Karpas-422 (cell line): ENCODE data around the gene ATXN7L1. TPM values are rescaled to one million over a fixed set of nuclear protein-coding genes. Genes with fewer than 3 reads are reported as not detected.

Experiments
- DNase-seq: peaks from one replicate; pipeline ENCODE4 v3.0.0-alpha.2; 2015
- H2AFZ ChIP-seq: fragments of 200-600 bp; sonication (generic); 2 replicates; pipeline ENCODE4 v1.6.1; 2014; ENCODE audit warnings: antibody characterized with exemption, low read length, mixed read lengths
- H3K27ac ChIP-seq: fragments of 200-600 bp; sonication (generic); 2 replicates; pipeline ENCODE4 v1.5.1; 2014; ENCODE audit warnings: mild to moderate bottlenecking, low read length, moderate library complexity
- H3K27me3 ChIP-seq: fragments of 200-600 bp; sonication (generic); 2 replicates; pipeline ENCODE4 v1.6.1; 2014; ENCODE audit warnings: low read length, mixed read lengths
- H3K36me3 ChIP-seq: fragments of 200-600 bp; sonication (generic); 2 replicates; pipeline ENCODE4 v1.6.1; 2014; ENCODE audit warnings: low read length, mixed read lengths; ENCODE audit not compliant: insufficient read depth
- H3K4me1 ChIP-seq: fragments of 200-600 bp; sonication (generic); 2 replicates; pipeline ENCODE4 v1.6.1; 2014; ENCODE audit warnings: mild to moderate bottlenecking, low read length, mixed read lengths
- H3K4me2 ChIP-seq: fragments of 200-600 bp; sonication (generic); 2 replicates; pipeline ENCODE4 v1.6.1; 2014; ENCODE audit warnings: low read length, low read depth, mild to moderate bottlenecking; ENCODE audit not compliant: poor library complexity, severe bottlenecking
- H3K4me3 ChIP-seq: fragments of 200-600 bp; sonication (generic); 2 replicates; pipeline ENCODE4 v1.5.1; 2014; ENCODE audit warnings: mild to moderate bottlenecking, antibody characterized with exemption, low read length, mixed read lengths
- H3K79me2 ChIP-seq: fragments of 200-600 bp; sonication (generic); 2 replicates; pipeline ENCODE4 v1.6.1; 2014; ENCODE audit warnings: mild to moderate bottlenecking, low read length, mixed read lengths
- H3K9ac ChIP-seq: fragments of 200-600 bp; sonication (generic); 2 replicates; pipeline ENCODE4 v1.6.0; 2014; ENCODE audit warnings: low read length
- H3K9me2 ChIP-seq: fragments of 200-600 bp; sonication (generic), shearing (Covaris generic); replicated peaks from 2 replicates; pipeline ENCODE4 v1.6.0; 2014; ENCODE audit warnings: mild to moderate bottlenecking, low read length, moderate library complexity; ENCODE audit not compliant: insufficient read depth
- H3K9me3 ChIP-seq: fragments of 300-700, 200-600 bp; sonication (generic); 2 replicates; pipeline ENCODE4 v1.6.1; 2014; ENCODE audit warnings: low read length, mixed read lengths
- H4K20me1 ChIP-seq: fragments of 200-600 bp; sonication (generic); 2 replicates; pipeline ENCODE4 v1.6.1; 2014; ENCODE audit warnings: mild to moderate bottlenecking, antibody characterized with exemption, low read length, low read depth; ENCODE audit not compliant: insufficient read depth
- total RNA-seq: library from RNA; depleted of rRNA; stranded (reverse); fragments of >200 nt; shearing (Covaris generic); gene quantifications from 2 replicates; pipeline ENCODE4 v1.2.3, GENCODE V29; 2014; ENCODE audit warnings: low replicate concordance

Gene ATXN7L1
- total RNA-seq, 1 experiment from 2014 or later: not detected

DNA sequence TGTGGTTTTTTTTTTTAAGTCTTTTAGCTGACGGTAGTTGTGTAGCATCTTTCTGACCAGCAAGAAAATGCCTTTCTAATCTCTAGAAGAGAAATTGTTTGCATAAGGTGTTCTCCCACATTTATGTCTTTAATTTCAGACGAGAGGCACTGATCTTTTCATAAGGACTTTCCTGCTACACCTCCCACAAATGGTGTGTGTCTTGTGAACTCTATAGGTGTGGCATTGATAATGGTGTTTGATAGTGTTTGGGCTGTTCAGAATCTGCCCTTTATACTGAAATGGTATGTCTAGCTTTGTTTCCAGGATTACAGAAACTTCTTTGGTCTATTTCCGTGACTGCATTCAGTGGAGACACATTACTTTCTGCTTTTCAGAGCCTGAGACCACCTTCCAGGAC, 21.6 kb upstream of the ATXN7L1 start:
- H3K4me1 ChIP-seq: no peaks in the 10 kb centered on the region

DNA sequence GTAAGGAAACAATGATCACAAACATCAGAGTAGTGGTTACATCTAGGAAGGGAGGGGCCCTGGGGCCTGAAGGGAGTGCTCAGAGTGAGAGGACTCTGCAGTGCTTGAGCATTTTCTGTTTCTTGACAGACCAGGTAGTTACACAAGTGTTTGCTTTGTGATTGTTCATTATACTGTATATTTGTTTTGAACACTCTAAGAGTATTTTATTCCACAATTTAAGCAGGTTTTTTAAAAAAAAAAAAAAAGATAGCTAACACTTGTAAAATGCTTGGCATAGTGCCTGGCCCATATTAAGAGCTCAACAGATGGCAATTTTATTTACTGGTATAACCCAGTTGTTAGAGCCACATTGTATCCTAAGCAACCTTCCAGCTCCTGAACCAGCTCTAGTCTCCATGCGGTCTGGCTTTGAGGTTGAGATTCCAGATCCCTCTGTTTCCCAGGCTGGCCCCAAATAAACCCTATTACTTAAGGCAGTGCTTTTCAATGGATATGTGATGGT, 20.1 kb upstream of the ATXN7L1 start:
- DNase-seq: no peak
- Histone ChIP-seq H4K20me1 (no peaks in the 10 kb centered on the region), H3K36me3 (no peaks in the 10 kb centered on the region), H3K4me1 (no peaks in the 10 kb centered on the region), H3K79me2 (no peaks in the 10 kb centered on the region), H3K27me3 (no peaks in the 10 kb centered on the region), H3K9ac (no peak overlapping the region), H3K4me3 (no peak overlapping the region), H3K4me2 (no peak overlapping the region), H3K9me3 (no peaks in the 10 kb centered on the region), H2AFZ (no peak overlapping the region), H3K9me2 (no peaks in the 10 kb centered on the region), H3K27ac (no peak overlapping the region)

More for the DNA sequence above, 21.6 kb upstream of the ATXN7L1 start:
- no peak overlapping the region for H3K4me2 ChIP-seq
- H3K36me3 ChIP-seq: no peaks in the 10 kb centered on the region
- no peaks in the 10 kb centered on the region for H3K9me3 ChIP-seq
- no peak overlapping the region for H3K4me3 ChIP-seq
- H3K79me2 ChIP-seq: no peaks in the 10 kb centered on the region
- no peaks in the 10 kb centered on the region for H3K9me2 ChIP-seq
- no peaks in the 10 kb centered on the region for H4K20me1 ChIP-seq
- DNase-seq: no peak
- H2AFZ ChIP-seq: no peak overlapping the region
- no peak overlapping the region for H3K27ac ChIP-seq
- no peak overlapping the region for H3K9ac ChIP-seq
- no peaks in the 10 kb centered on the region for H3K27me3 ChIP-seq

DNA sequence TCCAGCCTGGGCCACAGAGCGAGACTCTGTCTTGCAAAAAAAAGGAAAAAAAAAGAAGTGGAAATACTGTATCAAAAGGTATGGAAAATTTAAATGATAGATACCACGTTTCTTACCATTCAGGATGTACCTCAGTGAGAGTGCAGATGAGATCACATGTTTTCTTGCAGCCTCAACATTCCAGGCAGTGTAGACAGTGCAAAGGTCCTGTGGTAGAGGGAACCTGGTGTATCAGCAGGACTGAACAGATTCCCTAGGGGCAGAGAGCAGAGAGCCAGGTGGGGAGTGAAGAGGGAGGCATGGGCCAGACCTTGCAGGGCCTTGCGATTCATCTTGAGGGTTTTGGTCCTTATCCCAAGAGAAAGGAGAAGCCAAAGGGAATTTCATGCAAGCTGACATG, 17.7 kb upstream of the ATXN7L1 start:
- Histone ChIP-seq H3K4me1 (no peaks in the 10 kb centered on the region), H3K4me3 (no peak overlapping the region), H4K20me1 (no peaks in the 10 kb centered on the region), H3K27ac (no peak overlapping the region), H3K9ac (no peak overlapping the region), H3K9me3 (no peaks in the 10 kb centered on the region), H3K79me2 (no peaks in the 10 kb centered on the region), H3K27me3 (no peaks in the 10 kb centered on the region), H3K4me2 (no peak overlapping the region), H2AFZ (no peak overlapping the region), H3K9me2 (no peaks in the 10 kb centered on the region), H3K36me3 (no peaks in the 10 kb centered on the region)
- DNase-seq: no peak

DNA sequence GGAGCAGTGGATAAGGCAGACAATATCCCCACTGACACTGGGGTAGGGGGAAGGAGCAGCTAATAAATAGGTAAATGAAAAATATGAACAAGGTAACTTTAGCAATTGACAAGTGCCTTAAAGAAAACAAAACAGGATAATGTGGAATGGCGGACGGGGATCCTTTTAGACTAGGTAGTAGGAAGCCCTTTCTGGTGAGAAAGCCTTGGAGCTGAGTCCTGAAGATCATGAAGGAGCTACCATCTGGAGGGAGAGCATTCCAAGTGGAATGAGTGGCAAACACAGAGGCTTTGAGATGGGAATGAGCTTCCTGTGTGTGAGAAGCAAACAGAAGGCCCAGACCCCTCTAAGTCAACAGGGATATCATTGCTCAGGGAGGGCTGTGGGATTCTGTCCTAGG, 16.0 kb upstream of the ATXN7L1 start:
- Histone ChIP-seq H3K9ac (no peak overlapping the region), H2AFZ (no peak overlapping the region), H3K36me3 (no peaks in the 10 kb centered on the region), H3K79me2 (no peaks in the 10 kb centered on the region), H3K9me3 (no peaks in the 10 kb centered on the region), H3K4me1 (no peaks in the 10 kb centered on the region), H3K4me2 (no peak overlapping the region), H3K27me3 (no peaks in the 10 kb centered on the region), H3K9me2 (no peaks in the 10 kb centered on the region), H4K20me1 (no peaks in the 10 kb centered on the region), H3K27ac (no peak overlapping the region), H3K4me3 (no peak overlapping the region)
- DNase-seq: no peak

DNA sequence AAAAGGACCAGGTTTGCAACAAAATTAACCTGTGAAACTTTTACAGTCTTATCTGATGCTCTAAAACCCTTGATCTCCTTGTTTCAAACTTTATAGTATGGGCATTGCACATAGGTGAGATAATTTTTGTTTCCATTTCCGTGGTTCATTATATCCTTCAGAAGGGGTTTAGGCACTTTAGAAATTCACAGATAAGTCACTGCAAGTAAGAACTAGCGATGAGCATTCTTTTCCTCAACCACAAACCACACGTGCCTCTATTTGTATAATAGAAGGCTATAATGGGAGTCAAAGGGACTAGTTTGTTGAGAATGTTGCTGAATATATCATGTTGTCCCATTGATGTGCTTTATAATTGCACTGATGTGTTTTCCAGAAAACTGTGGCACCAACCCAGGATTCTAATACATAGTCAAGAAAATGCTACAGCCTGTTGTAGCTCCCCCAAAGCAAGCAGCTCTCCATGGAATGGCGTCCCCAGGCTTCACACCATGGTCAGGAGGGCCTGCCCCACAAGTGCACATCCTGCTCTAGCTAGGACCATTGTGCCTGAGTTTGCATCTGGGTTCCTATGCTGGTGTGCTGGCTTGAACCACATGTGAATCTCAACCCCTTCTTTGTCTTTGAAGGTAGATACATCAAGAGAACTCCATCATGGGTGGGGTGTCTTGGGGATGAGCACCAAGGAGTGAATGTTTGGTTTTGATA, 14.0 kb upstream of the ATXN7L1 start:
- no peaks in the 10 kb centered on the region for H3K27me3 ChIP-seq
- H3K36me3 ChIP-seq: no peaks in the 10 kb centered on the region
- no peaks in the 10 kb centered on the region for H3K79me2 ChIP-seq
- H4K20me1 ChIP-seq: no peaks in the 10 kb centered on the region
- H3K9ac ChIP-seq: no peak overlapping the region
- H3K4me2 ChIP-seq: no peak overlapping the region
- H3K4me3 ChIP-seq: no peak overlapping the region
- H3K4me1 ChIP-seq: no peaks in the 10 kb centered on the region
- DNase-seq: no peak
- no peak overlapping the region for H3K27ac ChIP-seq
- H3K9me3 ChIP-seq: no peaks in the 10 kb centered on the region
- H3K9me2 ChIP-seq: no peaks in the 10 kb centered on the region
- no peak overlapping the region for H2AFZ ChIP-seq

DNA sequence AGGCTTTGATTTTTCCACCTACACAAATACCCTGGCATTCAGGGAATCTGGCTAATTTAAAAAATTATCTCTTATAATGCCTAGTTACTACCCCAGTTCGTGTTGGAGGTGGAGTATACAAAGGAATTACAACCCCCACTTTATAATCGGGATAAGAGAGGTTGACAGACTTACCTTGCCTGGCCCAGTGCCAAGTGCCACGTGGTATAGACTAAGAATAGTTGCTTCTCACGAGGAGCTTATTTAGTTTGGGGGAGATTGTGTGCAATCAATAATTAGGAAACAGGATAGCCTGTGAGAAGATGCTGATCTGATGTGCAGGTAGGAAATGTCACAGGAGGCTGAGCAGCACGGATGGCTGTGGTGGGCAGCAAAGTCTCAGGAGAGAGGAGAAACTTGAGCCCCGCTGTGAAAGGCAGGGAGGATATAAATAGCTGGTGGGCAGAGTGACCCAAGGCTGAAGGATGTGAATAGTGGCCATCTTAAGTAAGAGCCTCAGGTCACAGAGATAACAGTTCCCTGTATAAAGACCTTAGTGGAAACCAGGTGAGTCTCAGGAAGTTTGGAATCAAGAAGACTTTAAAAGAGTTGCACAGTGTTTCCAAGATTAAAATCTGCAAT, 11.3 kb upstream of the ATXN7L1 start:
- no peak overlapping the region for H3K4me2 ChIP-seq
- H3K9ac ChIP-seq: no peak overlapping the region
- no peaks in the 10 kb centered on the region for H3K9me2 ChIP-seq
- no peak overlapping the region for H3K4me3 ChIP-seq
- H3K4me1 ChIP-seq: no peaks in the 10 kb centered on the region
- H3K27me3 ChIP-seq: no peaks in the 10 kb centered on the region
- H2AFZ ChIP-seq: no peak overlapping the region
- H3K36me3 ChIP-seq: no peaks in the 10 kb centered on the region
- H3K27ac ChIP-seq: no peak overlapping the region
- H3K79me2 ChIP-seq: no peaks in the 10 kb centered on the region
- no peaks in the 10 kb centered on the region for H4K20me1 ChIP-seq
- no peak for DNase-seq
- H3K9me3 ChIP-seq: no peaks in the 10 kb centered on the region

DNA sequence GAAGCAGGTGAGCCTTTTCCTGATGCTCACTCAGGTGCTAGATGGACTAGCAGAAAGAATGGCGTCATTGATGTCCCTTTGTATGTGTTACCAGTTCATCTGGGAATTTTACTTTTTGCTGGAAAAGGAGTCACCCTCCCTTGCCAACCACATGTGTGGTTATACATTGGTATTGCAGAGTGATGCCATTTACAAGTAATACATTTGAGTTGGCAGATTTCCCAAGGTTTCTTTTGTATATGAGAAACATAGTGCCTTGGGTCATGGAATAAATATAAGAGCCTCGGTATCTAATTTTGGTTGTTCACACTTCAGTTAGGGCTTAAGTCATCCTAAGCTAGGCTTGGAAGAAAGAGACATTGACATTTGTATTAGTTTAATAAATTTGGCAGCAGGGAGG, 10.4 kb upstream of the ATXN7L1 start:
- Histone ChIP-seq H3K4me3 (no peak overlapping the region), H3K27me3 (no peaks in the 10 kb centered on the region), H3K9me2 (no peaks in the 10 kb centered on the region), H3K4me2 (no peak overlapping the region), H3K36me3 (no peaks in the 10 kb centered on the region), H3K79me2 (no peaks in the 10 kb centered on the region), H2AFZ (no peak overlapping the region), H3K9ac (no peak overlapping the region), H3K9me3 (no peaks in the 10 kb centered on the region), H3K4me1 (no peaks in the 10 kb centered on the region), H3K27ac (no peak overlapping the region), H4K20me1 (no peaks in the 10 kb centered on the region)
- no peak for DNase-seq

DNA sequence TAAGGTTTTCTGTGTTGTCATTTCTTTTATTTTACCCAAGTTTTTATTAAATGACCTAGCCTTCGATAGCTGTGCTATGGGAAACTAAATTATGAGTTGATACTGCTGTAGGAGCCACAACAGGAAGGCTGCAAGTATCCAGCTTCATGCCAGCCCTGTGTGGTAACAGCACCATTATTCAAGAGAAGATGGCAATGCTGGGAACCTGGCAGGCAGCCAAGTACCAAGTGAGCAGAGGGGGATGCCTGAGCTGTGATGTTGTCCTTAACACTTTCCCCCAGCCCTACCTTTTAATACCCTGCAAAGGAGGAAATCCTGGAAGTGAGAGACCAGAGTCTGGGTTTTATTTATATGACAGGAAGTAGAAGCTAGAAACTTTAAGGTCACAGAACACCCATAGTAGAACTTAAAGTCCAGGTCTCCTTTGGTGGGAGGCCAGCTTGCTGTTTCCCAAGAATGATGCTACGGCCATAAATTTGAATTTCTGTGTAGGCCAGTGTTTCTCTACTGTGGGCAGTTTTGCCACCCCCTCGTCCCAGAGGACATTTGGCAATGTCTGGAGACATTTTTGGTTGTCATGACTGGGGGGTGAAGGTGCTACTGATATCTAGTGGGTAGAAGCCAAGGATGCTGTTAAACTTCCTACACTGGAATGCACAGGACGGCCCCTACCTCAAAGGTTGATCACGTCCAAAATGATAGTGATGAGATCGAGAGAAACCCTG, 9.2 kb upstream of the ATXN7L1 start:
- H2AFZ ChIP-seq: no peak overlapping the region
- peaks cover 3% of the 10 kb centered on the region; the same call in 1 of the 2 replicates for H3K4me1 ChIP-seq
- no peak for DNase-seq
- H3K9me3 ChIP-seq: no peaks in the 10 kb centered on the region
- H3K36me3 ChIP-seq: no peaks in the 10 kb centered on the region
- H3K27me3 ChIP-seq: no peaks in the 10 kb centered on the region
- no peak overlapping the region for H3K4me3 ChIP-seq
- no peaks in the 10 kb centered on the region for H4K20me1 ChIP-seq
- no peak overlapping the region for H3K27ac ChIP-seq
- no peak overlapping the region for H3K9ac ChIP-seq
- no peaks in the 10 kb centered on the region for H3K79me2 ChIP-seq
- no peak overlapping the region for H3K4me2 ChIP-seq
- no peaks in the 10 kb centered on the region for H3K9me2 ChIP-seq
